Tibial nerve (tissue), 4 donors: Measurements from ENCODE around the gene CEP78. TPM values are rescaled to one million over a fixed set of nuclear protein-coding genes. Genes with fewer than 3 reads are reported as not detected.

ENCODE experiments used
- DNase-seq, 2 donors: peaks; one replicate each; pipeline ENCODE4 v3.0.0-alpha.2; 2019; ENCODE audit warnings: low spot score in 2 of 2
- H3K27ac ChIP-seq, 4 donors: fragments of 200-600 bp; sonication (generic) in 3 of 4; one replicate each; pipeline ENCODE4 v1.5.1; 2017 to 2019; ENCODE audit warnings: mild to moderate bottlenecking in 1 of 4
- H3K27me3 ChIP-seq, 2 donors: fragments of 200-600 bp; sonication (generic) in 1 of 2; one replicate each; pipeline versions ENCODE4 v1.5.1 to v1.6.0; 2017 to 2019
- H3K36me3 ChIP-seq, 3 donors: fragments of 200-600 bp; sonication (generic); one replicate each; pipeline ENCODE4 v1.5.1; 2018 to 2019
- H3K4me1 ChIP-seq, 4 donors: fragments of 200-600 bp; sonication (generic) in 3 of 4; one replicate each; pipeline ENCODE4 v1.5.1; 2017 to 2019
- H3K4me3 ChIP-seq, 4 donors: fragments of 200-600 bp; sonication (generic) in 3 of 4; one replicate each; pipeline ENCODE4 v1.5.1; 2017 to 2019; ENCODE audit warnings: mild to moderate bottlenecking in 1 of 4, moderate library complexity in 1 of 4
- H3K9me3 ChIP-seq, 4 donors: fragments of 200-600 bp; sonication (generic) in 3 of 4; one replicate each; pipeline ENCODE4 v1.5.1; 2017 to 2019
- CTCF ChIP-seq, 5 experiments: fragments of 200-600 bp in 3 of 5; fragments of 450-650 bp in 2 of 5; sonication (generic) in 3 of 5; IDR thresholded peaks; one replicate each; pipeline ENCODE4 v1.5.1; 2016 to 2019; ENCODE audit warnings: antibody characterized with exemption in 5 of 5, mild to moderate bottlenecking in 3 of 5, moderate library complexity in 2 of 5
- EP300 ChIP-seq, 2 donors: sonication (generic); formaldehyde crosslinking; IDR thresholded peaks; one replicate each; pipeline ENCODE4 v1.6.1; 2017; ENCODE audit warnings: antibody characterized with exemption in 2 of 2, mild to moderate bottlenecking in 1 of 2
- POLR2A ChIP-seq, 2 donors: fragments of 450-650 bp; IDR thresholded peaks; one replicate each; pipeline ENCODE4 v1.6.1; 2017; ENCODE audit warnings: antibody characterized with exemption in 2 of 2, mild to moderate bottlenecking in 2 of 2, moderate library complexity in 2 of 2
- WGBS, 2 donors: methylation state at CpG; one replicate each; pipeline ENCODE4 v1.1.5; 2018; 5-methylcytosine and 5-hydroxymethylcytosine counted together
- total RNA-seq, 4 donors: library from RNA; depleted of rRNA; stranded (reverse); fragments of >200 nt; gene quantifications; one replicate each; pipeline ENCODE4 v1.1.0, GENCODE V29; 2016

CEP78 gene
- total RNA-seq, 4 donors from 2014 or later, result 8.8 to 21.3 (median 13.3) TPM

- H3K4me1 ChIP-seq, result peaks cover 0 to 24% (median 8%) of the 10 kb centered on the region in 4 donors
- TF ChIP-seq EP300 (IDR thresholded peaks at IDR 0.05) (no peak), POLR2A (IDR thresholded peaks at IDR 0.05) (no peak), CTCF (IDR thresholded peaks at IDR 0.05) (no peak)
- WGBS, 2 donors, result 66 to 71% methylated on average over 2 of the region's 2 CpGs
Observed at GRCh38 chr9:78301466-78301865, 65.6 kb downstream of the CEP78 start.

GRCh38 chr9:78303377-78304062 lies 67.6 kb downstream of the CEP78 start:
- 98 to 100% methylated on average over 3 of the region's 3 CpGs for WGBS, 2 donors

More at GRCh38 chr9:78301466-78301865, 65.6 kb downstream of the CEP78 start:
- Histone ChIP-seq H3K9me3 (no peaks in the 10 kb centered on the region), H3K4me3 (no peak overlapping the region), H3K36me3 (peaks cover 0 to 26% (median 0%) of the 10 kb centered on the region in 3 donors), H3K27ac (no peak overlapping the region), H3K27me3 (peaks cover 0 to 6% of the 10 kb centered on the region in 2 donors)
- DNase-seq, result no peak

GRCh38 chr9:78304357-78304756 lies 68.5 kb downstream of the CEP78 start:
- no peak overlapping the region for H3K4me3 ChIP-seq
- peaks cover 0 to 6% of the 10 kb centered on the region in 2 donors for H3K27me3 ChIP-seq
- no peak for DNase-seq
- peaks cover 0 to 51% (median 0%) of the 10 kb centered on the region in 3 donors for H3K36me3 ChIP-seq
- no peak for TF ChIP-seq POLR2A (IDR thresholded peaks at IDR 0.05)
- no peak for TF ChIP-seq CTCF (IDR thresholded peaks at IDR 0.05)
- no peak for TF ChIP-seq EP300 (IDR thresholded peaks at IDR 0.05)
- WGBS, 2 donors, result 70 to 78% methylated on average over 1 of the region's 1 CpG
- H3K27ac ChIP-seq, result no peak overlapping the region
- no peaks in the 10 kb centered on the region for H3K4me1 ChIP-seq
- H3K9me3 ChIP-seq, result no peaks in the 10 kb centered on the region

More at GRCh38 chr9:78303377-78304062, 67.6 kb downstream of the CEP78 start:
- H3K4me1 ChIP-seq, result peaks cover 0 to 4% (median 2%) of the 10 kb centered on the region in 4 donors
- H3K36me3 ChIP-seq, result peaks cover 0 to 43% (median 0%) of the 10 kb centered on the region in 3 donors
- no peak for DNase-seq
- H3K9me3 ChIP-seq, result no peaks in the 10 kb centered on the region
- no peak for TF ChIP-seq CTCF (IDR thresholded peaks at IDR 0.05)
- TF ChIP-seq EP300 (IDR thresholded peaks at IDR 0.05), result no peak
- no peak for TF ChIP-seq POLR2A (IDR thresholded peaks at IDR 0.05)
- H3K27me3 ChIP-seq, result peaks cover 0 to 6% of the 10 kb centered on the region in 2 donors
- H3K27ac ChIP-seq, result no peak overlapping the region
- H3K4me3 ChIP-seq, result no peak overlapping the region

- 87 to 90% methylated on average over 16 of the region's 16 CpGs for WGBS, 2 donors
- TF ChIP-seq CTCF (IDR thresholded peaks at IDR 0.05) (no peak), EP300 (IDR thresholded peaks at IDR 0.05) (no peak), POLR2A (IDR thresholded peaks at IDR 0.05) (no peak)
- no peak for DNase-seq
- Histone ChIP-seq H3K4me1 (no peaks in the 10 kb centered on the region), H3K9me3 (no peaks in the 10 kb centered on the region), H3K27me3 (no peaks in the 10 kb centered on the region), H3K27ac (no peak overlapping the region), H3K4me3 (no peak overlapping the region), H3K36me3 (peaks cover 0 to 69% (median 0%) of the 10 kb centered on the region in 3 donors)
Observed at GRCh38 chr9:78306222-78307076, 70.6 kb downstream of the CEP78 start.

GRCh38 chr9:78307360-78307759 lies 71.5 kb downstream of the CEP78 start:
- DNase-seq, result no peak
- H3K4me3 ChIP-seq, result no peak overlapping the region
- no peaks in the 10 kb centered on the region for H3K27me3 ChIP-seq
- WGBS, 2 donors, result 73 to 87% methylated on average over 2 of the region's 2 CpGs
- TF ChIP-seq POLR2A (IDR thresholded peaks at IDR 0.05) (no peak), CTCF (IDR thresholded peaks at IDR 0.05) (no peak), EP300 (IDR thresholded peaks at IDR 0.05) (no peak)
- H3K4me1 ChIP-seq, result no peaks in the 10 kb centered on the region
- no peak overlapping the region for H3K27ac ChIP-seq
- no peaks in the 10 kb centered on the region for H3K9me3 ChIP-seq
- H3K36me3 ChIP-seq, result peaks cover 0 to 71% (median 0%) of the 10 kb centered on the region in 3 donors
